ENCODE results near the gene ESM1. TPM values are rescaled to one million over a fixed set of nuclear protein-coding genes. Genes with fewer than 3 reads are reported as not detected.
"Not testable (repeated sequence)": the region's sequence is repeated elsewhere in the genome, so short reads cannot be mapped to it uniquely, and the experiment has no call there.

Gene ESM1
- total and polyA plus RNA-seq, 3 donors from 2014 or later = 0.50 to 1.1 (median 0.87) TPM

DNA sequence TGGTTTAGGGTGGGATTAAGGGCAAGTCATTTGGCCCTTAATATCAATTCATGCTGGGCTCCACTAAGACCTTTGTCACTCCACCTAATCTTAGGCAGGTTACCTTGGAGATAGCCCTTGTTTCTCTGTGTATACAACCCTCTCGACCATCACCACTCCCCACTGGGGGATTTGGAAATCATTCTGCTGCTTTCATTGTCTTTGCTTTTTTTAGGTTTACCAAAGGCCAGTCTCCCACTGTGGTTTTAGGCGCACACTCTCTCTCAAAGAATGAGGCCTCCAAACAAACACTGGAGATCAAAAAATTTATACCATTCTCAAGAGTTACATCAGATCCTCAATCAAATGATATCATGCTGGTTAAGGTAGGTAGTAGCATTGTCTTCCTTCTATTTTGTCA lies 44.8 kb upstream of the ESM1 start:
- WGBS, 2 donors = 79 to 86% methylated on average over 2 of the region's 2 CpGs
- intact Hi-C loops (cut with DNase I; ENCODE audit: low total_unique reads) = no loop called here

DNA sequence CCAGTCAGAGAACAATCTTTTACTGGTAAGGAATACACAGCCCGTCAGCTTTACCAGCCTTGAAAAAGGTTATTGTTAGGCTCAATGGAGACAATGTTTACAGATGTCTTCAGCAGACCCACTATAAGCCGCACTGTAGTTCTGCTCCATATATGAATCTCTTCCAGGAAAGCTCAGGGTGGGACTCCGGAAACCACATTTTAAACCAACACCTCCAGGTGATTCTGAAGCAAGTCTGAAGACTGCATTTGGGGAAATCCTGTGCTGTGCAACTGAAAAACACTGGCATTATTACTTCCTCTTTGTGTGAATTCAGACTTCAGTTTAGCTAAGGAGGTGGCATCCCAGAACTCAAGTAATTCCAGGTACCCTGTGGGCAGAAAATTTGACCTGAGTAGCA lies 42.2 kb upstream of the ESM1 start:
- Histone ChIP-seq H3K4me1 (no peaks in the 10 kb centered on the region), H3K4me3 (no peak overlapping the region), H3K27me3 (no peaks in the 10 kb centered on the region), H3K27ac (no peak overlapping the region), H3K9me3 (no peaks in the 10 kb centered on the region), H3K36me3 (ENCODE audit: low read depth, missing control alignments) (no peaks in the 10 kb centered on the region)
- DNase-seq = no peak
- 96% methylated on average over 3 of the region's 3 CpGs for WGBS, 2 donors
- intact Hi-C loops (cut with DNase I; ENCODE audit: low total_unique reads) = no loop called here
- TF ChIP-seq, protein P1, sequence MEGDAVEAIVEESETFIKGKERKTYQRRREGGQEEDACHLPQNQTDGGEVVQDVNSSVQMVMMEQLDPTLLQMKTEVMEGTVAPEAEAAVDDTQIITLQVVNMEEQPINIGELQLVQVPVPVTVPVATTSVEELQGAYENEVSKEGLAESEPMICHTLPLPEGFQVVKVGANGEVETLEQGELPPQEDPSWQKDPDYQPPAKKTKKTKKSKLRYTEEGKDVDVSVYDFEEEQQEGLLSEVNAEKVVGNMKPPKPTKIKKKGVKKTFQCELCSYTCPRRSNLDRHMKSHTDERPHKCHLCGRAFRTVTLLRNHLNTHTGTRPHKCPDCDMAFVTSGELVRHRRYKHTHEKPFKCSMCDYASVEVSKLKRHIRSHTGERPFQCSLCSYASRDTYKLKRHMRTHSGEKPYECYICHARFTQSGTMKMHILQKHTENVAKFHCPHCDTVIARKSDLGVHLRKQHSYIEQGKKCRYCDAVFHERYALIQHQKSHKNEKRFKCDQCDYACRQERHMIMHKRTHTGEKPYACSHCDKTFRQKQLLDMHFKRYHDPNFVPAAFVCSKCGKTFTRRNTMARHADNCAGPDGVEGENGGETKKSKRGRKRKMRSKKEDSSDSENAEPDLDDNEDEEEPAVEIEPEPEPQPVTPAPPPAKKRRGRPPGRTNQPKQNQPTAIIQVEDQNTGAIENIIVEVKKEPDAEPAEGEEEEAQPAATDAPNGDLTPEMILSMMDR (IDR thresholded peaks at IDR 0.05) = no peak
- TF ChIP-seq POLR2A (IDR thresholded peaks at IDR 0.05) = no peak

More for the DNA sequence above, 44.8 kb upstream of the ESM1 start:
- no peak overlapping the region for H3K27ac ChIP-seq
- H3K4me1 ChIP-seq = no peaks in the 10 kb centered on the region
- H3K9me3 ChIP-seq = no peaks in the 10 kb centered on the region
- H3K4me3 ChIP-seq = no peak overlapping the region
- TF ChIP-seq, protein P1 (IDR thresholded peaks at IDR 0.05) = no peak
- TF ChIP-seq POLR2A (IDR thresholded peaks at IDR 0.05) = no peak
- DNase-seq = no peak
- H3K36me3 ChIP-seq (ENCODE audit: low read depth, missing control alignments) = no peaks in the 10 kb centered on the region
- no peaks in the 10 kb centered on the region for H3K27me3 ChIP-seq

DNA sequence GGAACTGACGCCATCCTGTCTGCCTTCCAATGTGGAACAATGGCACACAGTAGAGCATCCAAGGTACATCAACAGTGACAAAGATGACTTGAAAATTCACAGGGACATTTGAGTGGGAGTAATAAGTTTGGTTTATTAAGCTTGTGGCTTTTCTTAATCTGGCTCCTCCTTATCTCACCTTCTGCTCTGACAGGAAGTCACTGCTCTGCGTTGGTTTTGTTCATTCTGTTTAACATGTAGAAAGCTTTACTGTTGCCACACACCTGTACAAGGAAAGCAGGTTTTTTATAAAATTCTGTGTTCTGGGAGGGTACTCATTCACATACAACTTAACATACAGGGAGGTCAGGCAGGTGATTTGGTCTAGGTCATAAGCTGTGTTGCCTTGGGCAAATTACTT lies 37.1 kb upstream of the ESM1 start:
- DNase-seq = no peak
- TF ChIP-seq POLR2A (IDR thresholded peaks at IDR 0.05) = no peak
- TF ChIP-seq, protein P1 (IDR thresholded peaks at IDR 0.05) = no peak
- Histone ChIP-seq H3K27me3 (no peaks in the 10 kb centered on the region), H3K9me3 (no peaks in the 10 kb centered on the region), H3K27ac (no peak overlapping the region), H3K4me3 (no peak overlapping the region), H3K4me1 (no peaks in the 10 kb centered on the region), H3K36me3 (ENCODE audit: low read depth, missing control alignments) (no peaks in the 10 kb centered on the region)
- intact Hi-C loops (cut with DNase I; ENCODE audit: low total_unique reads) = no loop called here
- WGBS, 2 donors = 48 to 59% methylated on average over 2 of the region's 2 CpGs

DNA sequence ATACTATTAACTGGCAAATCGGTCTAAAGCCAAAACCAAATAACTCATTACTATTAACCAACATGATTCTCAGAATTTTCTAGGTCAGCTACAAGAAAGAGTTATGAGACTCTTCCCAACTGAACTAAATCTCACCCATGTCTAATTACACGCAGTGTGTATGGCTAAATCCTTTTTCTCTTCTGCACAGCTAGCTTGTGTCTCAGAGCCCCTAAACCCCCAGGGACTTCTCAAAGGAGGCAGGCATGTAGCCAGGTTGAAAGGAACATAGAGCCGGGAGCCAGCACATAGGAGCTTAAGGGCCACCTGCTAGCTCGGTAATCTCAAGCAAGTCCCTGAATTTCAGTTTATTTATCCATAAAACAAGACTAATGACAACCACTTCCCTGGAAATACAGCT lies 36.4 kb upstream of the ESM1 start:
- H3K27ac ChIP-seq = no peak overlapping the region
- no peaks in the 10 kb centered on the region for H3K27me3 ChIP-seq
- intact Hi-C loops (cut with DNase I; ENCODE audit: low total_unique reads) = no loop called here
- H3K4me1 ChIP-seq = no peaks in the 10 kb centered on the region
- TF ChIP-seq, protein P1 (IDR thresholded peaks at IDR 0.05) = no peak
- no peak for TF ChIP-seq POLR2A (IDR thresholded peaks at IDR 0.05)
- H3K9me3 ChIP-seq = no peaks in the 10 kb centered on the region
- no peaks in the 10 kb centered on the region for H3K36me3 ChIP-seq (ENCODE audit: low read depth, missing control alignments)
- H3K4me3 ChIP-seq = no peak overlapping the region
- DNase-seq = no peak
- 75 to 85% methylated on average over 4 of the region's 4 CpGs for WGBS, 2 donors

- H3K9me3 ChIP-seq = no peaks in the 10 kb centered on the region
- H3K27ac ChIP-seq = no peak overlapping the region
- no peak for DNase-seq
- no peaks in the 10 kb centered on the region for H3K36me3 ChIP-seq (ENCODE audit: low read depth, missing control alignments)
- H3K4me1 ChIP-seq = no peaks in the 10 kb centered on the region
- 62 to 69% methylated on average over 6 of the region's 6 CpGs for WGBS, 2 donors
- H3K27me3 ChIP-seq = no peaks in the 10 kb centered on the region
- intact Hi-C loops (cut with DNase I; ENCODE audit: low total_unique reads) = no loop called here
- H3K4me3 ChIP-seq = no peak overlapping the region
- TF ChIP-seq, protein P1 (IDR thresholded peaks at IDR 0.05) = no peak
- no peak for TF ChIP-seq POLR2A (IDR thresholded peaks at IDR 0.05)
Observed at GRCh38 chr5:55021410-55021809, 36.0 kb upstream of the ESM1 start.

- intact Hi-C loops (cut with DNase I; ENCODE audit: low total_unique reads); DNase-seq; H3K36me3 ChIP-seq (ENCODE audit: low read depth, missing control alignments); H3K4me3 ChIP-seq; H3K27me3 ChIP-seq; H3K9me3 ChIP-seq; H3K4me1 ChIP-seq; H3K27ac ChIP-seq: not testable (repeated sequence)
- WGBS, 2 donors = 71 to 90% methylated on average over 1 of the region's 1 CpG
Observed at GRCh38 chr5:55010149-55010548, 24.8 kb upstream of the ESM1 start.

Measured in testis (tissue), 3 donors.